H1 (cell line): ENCODE data around the gene TEDC1. TPM values are rescaled to one million over a fixed set of nuclear protein-coding genes. Genes with fewer than 3 reads are reported as not detected.

ENCODE experiments used
- CTCF ChIA-PET: fragments of 300-600 bp; sonication (Branson Sonifier 250); formaldehyde crosslinking; loops from one replicate; lab custom pipeline; 2021; ENCODE audit not compliant: partially characterized antibody; lab: Charles Lee
- POLR2A ChIA-PET: fragments of 300-600 bp; sonication (Branson Sonifier 250); formaldehyde crosslinking; loops from one replicate; lab custom pipeline; 2021; ENCODE audit warnings: inconsistent platforms; ENCODE audit not compliant: partially characterized antibody; lab: Charles Lee
- DNase-seq, 2 experiments: peaks; one replicate each; pipeline versions ENCODE4 v3.0.0 to v3.0.0-alpha.2; 2010 to 2022; ENCODE audit warnings: low spot score in 2 of 2, low read depth in 1 of 2, mixed read lengths in 1 of 2
- FAIRE-seq: peaks from 2 replicates; lab custom pipeline; 2011; peaks lifted over from hg19 to GRCh38; lab: Jason Lieb, UNC
- H2AFZ ChIP-seq: 2 replicates; pipeline ENCODE4 v1.8.1; 2012; ENCODE audit warnings: low read length, inconsistent platforms
- H2AK5ac ChIP-seq: 2 replicates; pipeline ENCODE4 v1.6.1; 2013; ENCODE audit warnings: low read depth, low read length
- H2BK120ac ChIP-seq: replicated peaks from 2 replicates; pipeline ENCODE3; 2013; ENCODE audit warnings: low read depth, low read length, inconsistent platforms
- H2BK12ac ChIP-seq: 2 replicates; pipeline ENCODE4 v1.6.1; 2013; ENCODE audit warnings: low read depth, low read length
- H2BK15ac ChIP-seq: 2 replicates; pipeline ENCODE4 v1.6.1; 2013; ENCODE audit warnings: low read length
- H2BK20ac ChIP-seq: 2 replicates; pipeline ENCODE4 v1.6.1; 2013; ENCODE audit warnings: low read length
- H2BK5ac ChIP-seq: 2 replicates; pipeline ENCODE4 v1.6.1; 2013; ENCODE audit warnings: low read depth, low read length
- H3K14ac ChIP-seq: 2 replicates; pipeline ENCODE4 v1.6.1; 2013; ENCODE audit warnings: inconsistent platforms; ENCODE audit not compliant: insufficient read length
- H3K18ac ChIP-seq: 2 replicates; pipeline ENCODE4 v1.6.1; 2013; ENCODE audit warnings: low read length; ENCODE audit errors: extremely low read depth
- H3K23ac ChIP-seq: 2 replicates; pipeline ENCODE4 v1.6.1; 2013; ENCODE audit warnings: inconsistent platforms; ENCODE audit not compliant: insufficient read length
- H3K23me2 ChIP-seq: 2 replicates; pipeline ENCODE4 v1.6.1; 2013; ENCODE audit warnings: low read depth, low read length
- H3K27ac ChIP-seq: 2 replicates; pipeline ENCODE4 v1.6.1; 2011; ENCODE audit warnings: low read depth, low read length, inconsistent platforms
- H3K27me3 ChIP-seq, 4 experiments: replicated peaks in 1 of 4; 1 replicate in 1 of 4; 2 replicates in 3 of 4; pipeline versions ENCODE4 v1.6.1 to v1.8.1; 2011 to 2013; ENCODE audit warnings: low read length in 3 of 4, mild to moderate bottlenecking in 3 of 4, inconsistent platforms in 2 of 4, mixed read lengths in 2 of 4, moderate library complexity in 1 of 4; ENCODE audit not compliant: control insufficient read depth in 3 of 4, insufficient read depth in 3 of 4; ENCODE audit errors: extremely low read depth in 1 of 4
- H3K36me3 ChIP-seq, 4 experiments: 2 replicates each; pipeline versions ENCODE4 v1.6.1 to v1.8.1; 2011 to 2013; ENCODE audit warnings: mild to moderate bottlenecking in 4 of 4, low read length in 3 of 4, moderate library complexity in 2 of 4, control low read depth in 1 of 4, inconsistent platforms in 1 of 4; ENCODE audit not compliant: insufficient read depth in 4 of 4, control insufficient read depth in 2 of 4
- H3K4ac ChIP-seq: replicated peaks from 2 replicates; pipeline ENCODE3; 2013; ENCODE audit warnings: low read length, low read depth, mixed read lengths, inconsistent platforms; ENCODE audit not compliant: insufficient read length
- H3K4me1 ChIP-seq, 4 experiments: replicated peaks in 1 of 4; 1 replicate in 1 of 4; 2 replicates in 3 of 4; pipeline versions ENCODE4 v1.6.1 to v1.8.1; 2011 to 2013; ENCODE audit warnings: low read length in 3 of 4, inconsistent platforms in 2 of 4, mixed read lengths in 1 of 4; ENCODE audit not compliant: insufficient read depth in 4 of 4, control insufficient read depth in 3 of 4
- H3K4me2 ChIP-seq, 2 experiments: 2 replicates each; pipeline versions ENCODE4 v1.6.1 to v1.8.1; 2011 to 2013; ENCODE audit warnings: low read depth in 2 of 2, low read length in 2 of 2, control low read depth in 1 of 2, inconsistent platforms in 1 of 2, mild to moderate bottlenecking in 1 of 2; ENCODE audit not compliant: insufficient read depth in 1 of 2
- H3K4me3 ChIP-seq, 4 experiments: fragments of 200-600, 300-600 bp in 1 of 4; sonication (generic), shearing (Covaris generic), sonication (Bioruptor Twin) in 1 of 4; 2 replicates each; pipeline versions ENCODE4 v1.5.1 to v1.8.1; 2011 to 2016; ENCODE audit warnings: low read length in 4 of 4, low read depth in 3 of 4, control low read depth in 2 of 4, inconsistent platforms in 2 of 4, mild to moderate bottlenecking in 2 of 4, mixed read lengths in 1 of 4, moderate library complexity in 1 of 4; ENCODE audit not compliant: insufficient read depth in 2 of 4; ENCODE audit errors: extremely low read depth in 1 of 4
- H3K56ac ChIP-seq: replicated peaks from 2 replicates; pipeline ENCODE3; 2013; ENCODE audit warnings: low read depth, mild to moderate bottlenecking, mixed read lengths, low read length, inconsistent platforms; ENCODE audit not compliant: insufficient read length
- H3K79me1 ChIP-seq: 2 replicates; pipeline ENCODE4 v1.6.1; 2013; ENCODE audit warnings: low read depth, low read length, control low read depth
- H3K79me2 ChIP-seq, 2 experiments: 2 replicates each; pipeline versions ENCODE4 v1.6.1 to v1.8.1; 2012 to 2013; ENCODE audit warnings: low read length in 2 of 2, mild to moderate bottlenecking in 2 of 2, inconsistent platforms in 1 of 2; ENCODE audit not compliant: insufficient read depth in 2 of 2, control insufficient read depth in 1 of 2
- H3K9ac ChIP-seq, 4 experiments: replicated peaks in 1 of 4; 1 replicate in 1 of 4; 2 replicates in 3 of 4; pipeline versions ENCODE4 v1.6.1 to v1.8.1; 2011 to 2013; ENCODE audit warnings: low read depth in 3 of 4, low read length in 3 of 4, control low read depth in 2 of 4, mild to moderate bottlenecking in 2 of 4, moderate library complexity in 2 of 4, inconsistent platforms in 1 of 4; ENCODE audit errors: extremely low read depth in 1 of 4
- H3K9me3 ChIP-seq, 2 experiments: 2 replicates each; pipeline versions ENCODE4 v1.6.1 to v1.8.1; 2012 to 2013; ENCODE audit warnings: mild to moderate bottlenecking in 2 of 2, moderate library complexity in 2 of 2, control low read depth in 1 of 2, inconsistent platforms in 1 of 2, low read depth in 1 of 2, low read length in 1 of 2, mixed read lengths in 1 of 2; ENCODE audit not compliant: insufficient read depth in 2 of 2
- H4K20me1 ChIP-seq, 2 experiments: replicated peaks in 1 of 2; 2 replicates each; pipeline versions ENCODE3 to v1.8.1; 2011 to 2013; ENCODE audit warnings: inconsistent platforms in 2 of 2, low read length in 2 of 2, mild to moderate bottlenecking in 1 of 2; ENCODE audit not compliant: insufficient read depth in 2 of 2, control insufficient read depth in 1 of 2
- H4K5ac ChIP-seq: 2 replicates; pipeline ENCODE4 v1.6.1; 2013; ENCODE audit warnings: low read length, low read depth, mixed read lengths, inconsistent platforms; ENCODE audit not compliant: insufficient read length
- H4K8ac ChIP-seq: 2 replicates; pipeline ENCODE4 v1.8.0; 2013; ENCODE audit warnings: mild to moderate bottlenecking, moderate library complexity, low read length, inconsistent platforms; ENCODE audit not compliant: insufficient read depth; ENCODE audit errors: extremely low read depth
- H4K91ac ChIP-seq: replicated peaks from 2 replicates; pipeline ENCODE3; 2013; ENCODE audit warnings: low read length, mixed read lengths, inconsistent platforms; ENCODE audit not compliant: insufficient read length
- GTF2F1 ChIP-seq: IDR thresholded peaks from 2 replicates; pipeline ENCODE4 v1.6.1; 2012; ENCODE audit warnings: low read depth, low read length, improper control_type of control experiment, borderline replicate concordance
- NRF1 ChIP-seq: IDR thresholded peaks from 2 replicates; pipeline ENCODE4 v1.6.1; 2011; ENCODE audit warnings: mild to moderate bottlenecking, low read depth, low read length, improper control_type of control experiment
- POLR2AphosphoS5 ChIP-seq: IDR thresholded peaks from 2 replicates; pipeline ENCODE4 v1.6.1; 2011; ENCODE audit warnings: low read depth, low read length
- RNF2 ChIP-seq: fragments of 200-900, 300-1000 bp; sonication (generic); IDR thresholded peaks from 2 replicates; pipeline ENCODE4 v1.7.1; 2016; ENCODE audit warnings: borderline replicate concordance, low read depth, mild to moderate bottlenecking, antibody characterized with exemption, low read length; ENCODE audit not compliant: poor library complexity, severe bottlenecking; ENCODE audit errors: missing control alignments
- RXRA ChIP-seq: IDR thresholded peaks from 2 replicates; pipeline ENCODE4 v1.6.1; 2011; ENCODE audit warnings: low read depth, mild to moderate bottlenecking, low read length, moderate library complexity; ENCODE audit not compliant: insufficient read depth
- SIN3A ChIP-seq, 2 experiments: IDR thresholded peaks in 1 of 2; conservative IDR thresholded peaks in 1 of 2; 2 replicates each; pipeline ENCODE4 v1.6.1; 2011 to 2012; ENCODE audit warnings: low read length in 2 of 2, improper control_type of control experiment in 1 of 2, low read depth in 1 of 2, mild to moderate bottlenecking in 1 of 2
- SRF ChIP-seq: IDR thresholded peaks from 2 replicates; pipeline ENCODE4 v1.6.1; 2011; ENCODE audit warnings: mild to moderate bottlenecking, low read depth, low read length, moderate library complexity
- SUZ12 ChIP-seq: fragments of 200-600 bp; sonication (generic); IDR thresholded peaks from 2 replicates; pipeline ENCODE4 v1.6.1; 2012; ENCODE audit warnings: mild to moderate bottlenecking, inconsistent platforms, low read length, moderate library complexity, mixed read lengths
- WGBS, 2 experiments: shearing (Covaris generic) in 1 of 2; methylation state at CpG; one replicate each; pipeline versions ENCODE4 v1.1.6 to v1.1.7; 2013 to 2015; ENCODE audit warnings: low lambda C conversion rate in 2 of 2, mixed read lengths in 2 of 2, inconsistent platforms in 1 of 2, low coverage in 1 of 2, missing lambda C conversion rate in 1 of 2; ENCODE audit not compliant: insufficient replicate concordance in 2 of 2, insufficient coverage in 1 of 2, insufficient read length in 1 of 2; ENCODE audit errors: extremely low coverage in 1 of 2, missing lambda C conversion rate in 1 of 2; 5-methylcytosine and 5-hydroxymethylcytosine counted together
- polyA plus RNA-seq, 7 experiments: library from polyadenylated mRNA; depleted of rRNA in 3 of 7; stranded (reverse) in 5 of 7; unstranded in 2 of 7; fragments of >200 nt in 5 of 7; fragments of 200-250 nt in 2 of 7; gene quantifications; 1 replicate in 5 of 7; 2 replicates in 1 of 7; 4 replicates in 1 of 7; pipeline versions ENCODE4 v1.2.1 to v1.2.3, GENCODE V29; 2011 to 2013; ENCODE audit warnings: missing spikeins in 2 of 7, mixed read lengths in 2 of 7
- total RNA-seq: library from RNA; stranded (reverse); fragmentation: NEBNext Ultra II Directional; extraction: Animal tissue kit (Norgen Biotek cat#: 25700); gene quantifications from 2 replicates; pipeline ENCODE4 v1.2.1, GENCODE V29; 2021
- TF ChIP-seq, protein P1 (sequence below), 3 experiments: IDR thresholded peaks; 1 replicate in 2 of 3; 2 replicates in 1 of 3; pipeline versions ENCODE4 v1.5.1 to v1.6.1; 2011; ENCODE audit warnings: low read length in 3 of 3, mild to moderate bottlenecking in 3 of 3, inconsistent platforms in 2 of 3, low read depth in 1 of 3, moderate library complexity in 1 of 3; ENCODE audit not compliant: insufficient read depth in 1 of 3; ENCODE audit errors: control extremely low read depth in 1 of 3

TEDC1 gene
- total and polyA plus RNA-seq, 2 of the 8 experiments (the other 6 are each of a cell fraction or from before 2014, with no cell fraction given) = 5.6 to 14.8 TPM

DNA sequence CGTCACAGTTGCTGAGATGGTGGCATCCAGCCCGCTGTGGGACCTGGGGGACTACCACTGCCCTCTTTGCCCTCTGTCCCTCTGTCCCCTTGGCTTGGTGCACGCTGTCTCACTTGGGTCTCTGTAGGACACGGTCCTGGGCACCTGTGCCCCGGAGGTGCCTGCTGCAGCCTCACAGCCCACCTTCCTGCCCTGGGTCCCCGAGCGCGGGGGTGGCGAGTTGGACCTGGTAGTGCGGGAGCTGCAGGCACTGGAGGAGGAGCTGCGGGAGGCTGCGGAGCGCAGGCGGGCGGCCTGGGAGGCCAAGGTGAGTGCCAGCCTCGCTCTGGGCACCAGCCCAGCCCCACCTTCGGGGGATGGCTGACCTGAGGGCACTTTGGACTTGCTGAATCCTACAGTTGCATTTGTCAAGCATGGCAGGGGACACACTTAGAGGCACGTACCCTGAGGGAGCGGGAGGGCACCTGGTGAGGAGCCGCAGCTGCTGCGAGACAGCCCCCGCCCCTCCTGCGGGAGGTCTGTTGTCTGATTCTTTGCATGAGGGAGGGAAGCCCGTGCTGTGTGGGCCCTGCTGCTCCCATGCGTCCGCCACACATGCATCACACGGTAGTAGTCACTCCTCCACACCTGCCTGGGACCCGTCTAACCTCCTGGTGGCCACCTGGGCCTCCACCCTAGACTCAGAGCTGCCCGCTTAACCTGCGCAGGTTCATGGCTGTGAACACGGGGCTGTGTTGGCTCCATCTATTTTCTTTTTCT lies 6.8 kb downstream of the TEDC1 start:
- no peak overlapping the region for H4K5ac ChIP-seq
- H3K18ac ChIP-seq = no peak overlapping the region
- H4K91ac ChIP-seq = no peak overlapping the region
- no peak overlapping the region for H3K4me2 ChIP-seq
- H4K8ac ChIP-seq = no peak overlapping the region
- H3K14ac ChIP-seq = no peak overlapping the region
- no peak overlapping the region for H3K4ac ChIP-seq
- no peak overlapping the region for H2BK120ac ChIP-seq
- H2AK5ac ChIP-seq = no peak overlapping the region
- no peak overlapping the region for H2BK15ac ChIP-seq
- no peaks in the 10 kb centered on the region for H3K79me2 ChIP-seq
- no peak overlapping the region for H2AFZ ChIP-seq
- DNase-seq (no peak), FAIRE-seq (no peak)
- WGBS, 2 experiments = 96% methylated on average over 30 of the region's 31 CpGs; no CpG with 5 or more reads in 1 of the 2 experiments
- H3K79me1 ChIP-seq = no peaks in the 10 kb centered on the region
- no peaks in the 10 kb centered on the region for H3K27me3 ChIP-seq
- H3K4me3 ChIP-seq = no peak overlapping the region
- no peak overlapping the region for H3K23ac ChIP-seq
- H3K36me3 ChIP-seq = no peaks in the 10 kb centered on the region; a peak in 1 of 8 replicates
- H3K9me3 ChIP-seq = no peaks in the 10 kb centered on the region
- no peak overlapping the region for H2BK20ac ChIP-seq
- no peak overlapping the region for H3K27ac ChIP-seq
- H4K20me1 ChIP-seq = peaks cover 0 to 2% of the 10 kb centered on the region in 2 experiments
- no peaks in the 10 kb centered on the region for H3K23me2 ChIP-seq
- ChIA-PET POLR2A (no interaction called here), CTCF (interaction anchor here (0.6 kb wide), 1 partner anchor 938 kb away, joined by 3 read pairs; no protein-coding TSS in a partner anchor)
- H3K56ac ChIP-seq = no peak overlapping the region
- H3K9ac ChIP-seq = no peak overlapping the region
- no peak overlapping the region for H2BK12ac ChIP-seq
- peaks cover 0 to 3% (median 0%) of the 10 kb centered on the region in 4 experiments; a peak in 2 of 7 replicates for H3K4me1 ChIP-seq
- H2BK5ac ChIP-seq = no peak overlapping the region
- TF ChIP-seq NRF1 (no peak), SUZ12 (no peak), SRF (no peak), SIN3A (conservative IDR thresholded peaks at IDR 0.05 in 1 of 2, IDR thresholded peaks at IDR 0.05 in 1 of 2; ENCODE audit: low read depth in 1 of 2, low read length in 2 of 2) (no peak), GTF2F1 (no peak), RXRA (no peak), POLR2AphosphoS5 (no peak), RNF2 (no peak)
- TF ChIP-seq, protein P1, sequence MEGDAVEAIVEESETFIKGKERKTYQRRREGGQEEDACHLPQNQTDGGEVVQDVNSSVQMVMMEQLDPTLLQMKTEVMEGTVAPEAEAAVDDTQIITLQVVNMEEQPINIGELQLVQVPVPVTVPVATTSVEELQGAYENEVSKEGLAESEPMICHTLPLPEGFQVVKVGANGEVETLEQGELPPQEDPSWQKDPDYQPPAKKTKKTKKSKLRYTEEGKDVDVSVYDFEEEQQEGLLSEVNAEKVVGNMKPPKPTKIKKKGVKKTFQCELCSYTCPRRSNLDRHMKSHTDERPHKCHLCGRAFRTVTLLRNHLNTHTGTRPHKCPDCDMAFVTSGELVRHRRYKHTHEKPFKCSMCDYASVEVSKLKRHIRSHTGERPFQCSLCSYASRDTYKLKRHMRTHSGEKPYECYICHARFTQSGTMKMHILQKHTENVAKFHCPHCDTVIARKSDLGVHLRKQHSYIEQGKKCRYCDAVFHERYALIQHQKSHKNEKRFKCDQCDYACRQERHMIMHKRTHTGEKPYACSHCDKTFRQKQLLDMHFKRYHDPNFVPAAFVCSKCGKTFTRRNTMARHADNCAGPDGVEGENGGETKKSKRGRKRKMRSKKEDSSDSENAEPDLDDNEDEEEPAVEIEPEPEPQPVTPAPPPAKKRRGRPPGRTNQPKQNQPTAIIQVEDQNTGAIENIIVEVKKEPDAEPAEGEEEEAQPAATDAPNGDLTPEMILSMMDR (IDR thresholded peaks at IDR 0.05; ENCODE audit: control extremely low read depth in 1 of 3, insufficient read depth in 1 of 3, low read depth in 1 of 3, low read length in 3 of 3) = no peak
